Measurements from ENCODE around the gene OR8D1. TPM values are rescaled to one million over a fixed set of nuclear protein-coding genes. Genes with fewer than 3 reads are reported as not detected.

The OR8D1 gene
- total and polyA plus RNA-seq, 2 donors: not detected

DNA sequence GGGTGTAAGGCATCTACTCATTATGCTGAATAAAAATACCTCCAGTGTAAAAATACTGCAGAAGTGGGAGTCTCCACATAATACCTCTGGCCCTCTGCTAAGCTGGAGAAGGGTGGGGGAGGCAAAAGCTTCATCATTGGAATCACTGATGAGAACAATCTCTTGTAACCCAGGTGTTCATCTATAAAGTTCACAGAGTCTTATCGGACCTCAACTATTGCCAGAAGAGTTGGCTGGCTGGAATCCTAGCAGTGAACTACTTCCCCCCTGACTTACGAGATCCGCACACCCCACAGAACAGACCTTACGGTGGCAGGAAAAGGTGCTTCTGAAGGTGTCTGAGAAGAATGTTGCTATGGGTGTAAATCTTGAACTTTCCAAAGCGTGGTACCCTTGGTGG lies 2.5 kb downstream of the OR8D1 start:
- WGBS: 80% methylated on average over 5 of the region's 5 CpGs
- H3K27ac ChIP-seq (ENCODE audit: low read depth): no peak overlapping the region
- H3K4me1 ChIP-seq (ENCODE audit: insufficient read depth): no peaks in the 10 kb centered on the region
- H3K36me3 ChIP-seq (ENCODE audit: insufficient read depth): no peaks in the 10 kb centered on the region
- H3K4me3 ChIP-seq (ENCODE audit: low read depth, low read length): no peak overlapping the region
- no peak for DNase-seq (ENCODE audit: extremely low spot score)

DNA sequence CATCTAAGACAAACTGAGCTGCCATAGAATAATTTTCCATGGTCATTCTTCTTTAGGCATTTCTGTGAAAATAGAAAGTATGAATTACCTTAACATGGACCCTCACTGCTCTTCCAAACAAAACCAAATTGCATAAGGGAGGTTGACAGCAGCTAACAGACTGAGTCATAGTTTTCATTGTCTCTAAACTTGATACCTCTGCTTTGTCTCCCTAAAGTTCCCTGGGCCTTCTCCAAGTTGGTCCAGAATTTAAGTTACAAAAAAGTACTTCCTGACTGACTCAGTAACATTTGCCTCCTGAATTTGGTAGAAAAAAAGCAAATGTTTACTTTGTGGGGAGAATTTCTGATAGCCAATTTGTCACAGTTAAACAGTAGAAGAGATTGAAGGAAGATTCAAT lies 3.0 kb downstream of the OR8D1 start:
- no peak for DNase-seq (ENCODE audit: extremely low spot score)
- Histone ChIP-seq H3K36me3 (ENCODE audit: insufficient read depth) (no peaks in the 10 kb centered on the region), H3K4me3 (ENCODE audit: low read depth, low read length) (no peak overlapping the region), H3K4me1 (ENCODE audit: insufficient read depth) (no peaks in the 10 kb centered on the region), H3K27ac (ENCODE audit: low read depth) (no peak overlapping the region)

DNA sequence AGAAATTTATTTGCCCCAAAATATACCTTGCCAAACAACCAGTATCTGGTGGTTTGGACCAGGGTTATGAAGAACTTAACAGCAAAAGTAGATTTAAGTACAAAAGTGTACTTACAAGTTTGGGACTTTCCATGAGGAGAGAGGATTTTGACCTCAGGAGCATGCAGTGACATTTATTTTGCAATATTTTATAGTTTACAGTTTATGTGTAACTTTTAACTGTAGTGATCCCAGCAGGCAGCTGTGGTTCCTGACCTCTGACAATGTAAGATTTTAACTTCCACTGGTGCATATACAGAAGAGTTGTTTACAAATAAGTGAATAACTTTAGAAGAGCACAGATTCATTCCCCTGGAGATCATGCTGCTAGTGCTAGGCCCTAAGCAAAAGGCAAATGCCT lies 6.7 kb downstream of the OR8D1 start:
- no peaks in the 10 kb centered on the region for H3K36me3 ChIP-seq (ENCODE audit: insufficient read depth)
- H3K4me3 ChIP-seq (ENCODE audit: low read depth, low read length): no peak overlapping the region
- no peak for DNase-seq (ENCODE audit: extremely low spot score)
- H3K27ac ChIP-seq (ENCODE audit: low read depth): no peak overlapping the region
- no peaks in the 10 kb centered on the region for H3K4me1 ChIP-seq (ENCODE audit: insufficient read depth)

DNA sequence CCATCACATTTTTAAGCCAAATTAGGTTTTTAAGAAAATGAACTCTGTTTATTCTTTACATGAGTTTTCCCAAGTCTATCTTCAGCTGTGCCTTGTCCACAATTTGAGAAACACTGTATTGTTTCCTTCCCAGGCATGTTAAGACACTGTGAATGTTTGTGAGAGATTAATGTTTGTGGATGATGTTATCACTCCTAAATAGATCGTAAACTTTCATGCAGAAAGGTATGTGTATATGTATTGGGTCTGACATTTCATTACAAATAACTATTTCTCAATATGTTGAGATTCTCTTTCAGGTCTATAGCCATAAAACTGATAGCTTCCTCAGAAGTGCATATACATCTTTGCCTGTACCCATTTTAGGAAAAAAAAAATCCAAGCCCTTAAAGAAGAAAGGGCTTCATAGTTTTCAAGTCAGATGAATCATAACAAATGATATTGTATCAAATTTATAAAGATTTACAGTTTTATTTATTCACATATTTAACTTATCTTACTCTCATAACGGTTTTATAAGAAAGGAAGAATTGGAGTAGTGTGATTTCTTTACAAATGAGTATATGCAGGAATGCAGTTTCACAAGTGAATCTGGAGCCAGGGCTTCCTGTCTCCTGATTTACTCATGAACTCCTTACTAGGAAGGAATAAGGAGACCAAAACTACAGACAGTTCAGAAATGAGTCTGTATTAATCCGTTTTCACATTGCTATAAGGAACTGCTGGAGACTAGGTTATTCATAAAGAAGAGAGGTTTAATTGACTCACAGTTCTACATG lies 11.2 kb downstream of the OR8D1 start:
- WGBS: 36% methylated on average over 3 of the region's 3 CpGs
- no peak overlapping the region for H3K4me3 ChIP-seq (ENCODE audit: low read depth, low read length)
- no peaks in the 10 kb centered on the region for H3K36me3 ChIP-seq (ENCODE audit: insufficient read depth)
- DNase-seq (ENCODE audit: extremely low spot score): no peak
- H3K27ac ChIP-seq (ENCODE audit: low read depth): no peak overlapping the region
- H3K4me1 ChIP-seq (ENCODE audit: insufficient read depth): no peaks in the 10 kb centered on the region

GRCh38 chr11:124301548-124301947 lies 12.2 kb downstream of the OR8D1 start:
- no peak overlapping the region for H3K4me3 ChIP-seq (ENCODE audit: low read depth, low read length)
- no peak for DNase-seq (ENCODE audit: extremely low spot score)
- no peaks in the 10 kb centered on the region for H3K4me1 ChIP-seq (ENCODE audit: insufficient read depth)
- no peaks in the 10 kb centered on the region for H3K36me3 ChIP-seq (ENCODE audit: insufficient read depth)
- no peak overlapping the region for H3K27ac ChIP-seq (ENCODE audit: low read depth)
- 73% methylated on average over 3 of the region's 3 CpGs for WGBS

GRCh38 chr11:124297921-124298320 lies 15.8 kb downstream of the OR8D1 start:
- Histone ChIP-seq H3K36me3 (ENCODE audit: insufficient read depth) (no peaks in the 10 kb centered on the region), H3K4me1 (ENCODE audit: insufficient read depth) (no peaks in the 10 kb centered on the region), H3K4me3 (ENCODE audit: low read depth, low read length) (no peak overlapping the region), H3K27ac (ENCODE audit: low read depth) (no peak overlapping the region)
- WGBS: 77% methylated on average over 4 of the region's 4 CpGs
- DNase-seq (ENCODE audit: extremely low spot score): no peak

- H3K4me3 ChIP-seq (ENCODE audit: low read depth, low read length): no peak overlapping the region
- no peak for DNase-seq (ENCODE audit: extremely low spot score)
- H3K36me3 ChIP-seq (ENCODE audit: insufficient read depth): no peaks in the 10 kb centered on the region
- H3K27ac ChIP-seq (ENCODE audit: low read depth): no peak overlapping the region
- no peaks in the 10 kb centered on the region for H3K4me1 ChIP-seq (ENCODE audit: insufficient read depth)
Observed at GRCh38 chr11:124296016-124296415, 17.7 kb downstream of the OR8D1 start.

- no peak for DNase-seq (ENCODE audit: extremely low spot score)
- H3K4me1 ChIP-seq (ENCODE audit: insufficient read depth): no peaks in the 10 kb centered on the region
- no peak overlapping the region for H3K27ac ChIP-seq (ENCODE audit: low read depth)
- no peaks in the 10 kb centered on the region for H3K36me3 ChIP-seq (ENCODE audit: insufficient read depth)
- WGBS: 65% methylated on average over 1 of the region's 1 CpG
- H3K4me3 ChIP-seq (ENCODE audit: low read depth, low read length): no peak overlapping the region
Observed at GRCh38 chr11:124294687-124295086, 19.1 kb downstream of the OR8D1 start.

DNA sequence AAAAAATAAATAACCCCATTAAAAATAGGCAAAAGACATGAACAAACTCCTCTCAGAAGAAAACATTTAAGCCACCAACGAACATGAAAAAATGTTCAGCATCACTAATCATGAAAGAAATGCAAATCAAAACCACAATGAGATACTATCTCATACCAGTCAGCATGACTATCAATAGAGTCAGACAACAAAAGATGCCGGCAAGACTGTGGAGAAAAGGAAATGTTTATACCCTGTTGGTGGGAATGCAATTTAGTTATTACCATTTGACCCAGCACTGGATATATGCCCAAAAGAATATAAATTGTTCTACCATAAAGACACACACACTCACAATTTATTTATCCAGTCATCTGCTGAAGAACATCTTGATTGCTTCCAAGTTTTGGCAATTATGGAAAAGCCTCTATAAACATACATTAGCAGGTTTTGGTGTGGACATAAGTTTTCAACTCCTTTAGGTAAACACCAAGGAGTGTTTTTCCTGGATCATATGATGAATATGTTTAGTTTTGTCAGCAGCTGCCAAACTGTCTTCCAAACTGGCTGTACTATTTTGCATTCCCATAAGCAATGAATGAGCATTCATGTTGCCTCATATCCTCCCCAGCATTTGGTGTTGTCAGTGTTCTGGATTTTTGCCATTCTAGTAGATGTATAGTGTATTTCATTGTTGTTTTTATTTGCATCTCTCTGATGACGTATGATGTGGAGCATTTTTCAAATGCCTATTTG lies 28.0 kb downstream of the OR8D1 start:
- Histone ChIP-seq H3K27ac (ENCODE audit: low read depth) (no peak overlapping the region), H3K4me3 (ENCODE audit: low read depth, low read length) (no peak overlapping the region), H3K36me3 (ENCODE audit: insufficient read depth) (no peaks in the 10 kb centered on the region), H3K4me1 (ENCODE audit: insufficient read depth) (no peaks in the 10 kb centered on the region)
- 52% methylated on average over 3 of the region's 3 CpGs for WGBS
- DNase-seq (ENCODE audit: extremely low spot score): no peak

GRCh38 chr11:124278261-124278660 lies 35.5 kb downstream of the OR8D1 start:
- DNase-seq (ENCODE audit: extremely low spot score): no peak
- no peak overlapping the region for H3K27ac ChIP-seq (ENCODE audit: low read depth)
- 75% methylated on average over 2 of the region's 2 CpGs for WGBS
- no peak overlapping the region for H3K4me3 ChIP-seq (ENCODE audit: low read depth, low read length)
- no peaks in the 10 kb centered on the region for H3K4me1 ChIP-seq (ENCODE audit: insufficient read depth)
- H3K36me3 ChIP-seq (ENCODE audit: insufficient read depth): no peaks in the 10 kb centered on the region

DNA sequence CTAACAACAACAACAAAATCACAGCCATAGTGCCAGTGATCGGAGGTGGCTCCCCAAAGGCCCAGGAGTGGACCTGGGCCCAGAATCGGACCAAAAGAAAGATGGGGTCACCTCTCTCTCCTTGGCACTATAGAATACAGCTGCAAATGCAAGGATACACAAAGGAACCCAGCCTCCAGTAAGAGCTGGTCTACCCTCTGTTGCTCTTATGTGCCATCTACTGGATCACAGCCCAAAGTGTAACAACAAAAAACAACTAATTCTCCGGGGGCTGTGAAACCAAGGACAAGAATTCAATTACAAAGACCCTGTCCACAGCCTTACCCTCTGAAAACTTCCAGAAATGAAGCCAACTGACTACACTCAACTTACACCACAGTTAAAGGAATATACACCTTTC lies 35.9 kb downstream of the OR8D1 start:
- WGBS: 78% methylated on average over 3 of the region's 3 CpGs
- Histone ChIP-seq H3K27ac (ENCODE audit: low read depth) (no peak overlapping the region), H3K4me1 (ENCODE audit: insufficient read depth) (no peaks in the 10 kb centered on the region), H3K36me3 (ENCODE audit: insufficient read depth) (no peaks in the 10 kb centered on the region), H3K4me3 (ENCODE audit: low read depth, low read length) (no peak overlapping the region)
- no peak for DNase-seq (ENCODE audit: extremely low spot score)

- H3K4me1 ChIP-seq (ENCODE audit: insufficient read depth): no peaks in the 10 kb centered on the region
- no peaks in the 10 kb centered on the region for H3K36me3 ChIP-seq (ENCODE audit: insufficient read depth)
- no peak for DNase-seq (ENCODE audit: extremely low spot score)
- H3K27ac ChIP-seq (ENCODE audit: low read depth): no peak overlapping the region
- WGBS: 85% methylated on average over 3 of the region's 3 CpGs
- no peak overlapping the region for H3K4me3 ChIP-seq (ENCODE audit: low read depth, low read length)
Observed at GRCh38 chr11:124277207-124277606, 36.5 kb downstream of the OR8D1 start.

GRCh38 chr11:124276081-124276480 lies 37.7 kb downstream of the OR8D1 start:
- no peaks in the 10 kb centered on the region for H3K36me3 ChIP-seq (ENCODE audit: insufficient read depth)
- 44% methylated on average over 1 of the region's 1 CpG for WGBS
- no peak for DNase-seq (ENCODE audit: extremely low spot score)

DNA sequence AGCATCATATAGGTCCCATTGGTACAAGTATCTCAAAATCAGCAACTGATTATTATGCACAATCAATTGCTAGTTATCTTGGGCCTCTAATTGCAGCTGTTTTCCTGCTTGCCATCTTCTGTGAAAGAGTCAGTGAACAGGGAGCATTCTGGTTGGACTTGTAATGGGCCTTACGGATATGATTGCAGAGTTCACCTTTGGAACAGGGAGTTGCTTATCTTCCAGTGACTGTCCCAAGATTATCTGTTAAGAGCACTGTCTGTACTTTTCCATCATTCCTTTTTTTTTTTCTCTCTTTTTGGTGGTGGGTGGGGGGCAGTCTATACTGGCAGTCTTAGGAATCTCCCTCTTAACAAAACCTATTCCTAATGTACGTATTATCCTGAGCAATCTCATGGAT lies 39.7 kb downstream of the OR8D1 start:
- Histone ChIP-seq H3K4me3 (ENCODE audit: low read depth, low read length) (no peak overlapping the region), H3K4me1 (ENCODE audit: insufficient read depth) (no peaks in the 10 kb centered on the region), H3K36me3 (ENCODE audit: insufficient read depth) (no peaks in the 10 kb centered on the region), H3K27ac (ENCODE audit: low read depth) (no peak overlapping the region)
- 86% methylated on average over 2 of the region's 2 CpGs for WGBS
- no peak for DNase-seq (ENCODE audit: extremely low spot score)

More at GRCh38 chr11:124276081-124276480, 37.7 kb downstream of the OR8D1 start:
- no peak overlapping the region for H3K27ac ChIP-seq (ENCODE audit: low read depth)
- H3K4me3 ChIP-seq (ENCODE audit: low read depth, low read length): no peak overlapping the region
- no peaks in the 10 kb centered on the region for H3K4me1 ChIP-seq (ENCODE audit: insufficient read depth)

All from urinary bladder (tissue), 4 donors.